ENCODE data around the gene CLMN. TPM values are rescaled to one million over a fixed set of nuclear protein-coding genes. Genes with fewer than 3 reads are reported as not detected.

Gene CLMN
- total and polyA plus RNA-seq, 2 donors (not counting 3 experiments of a cell fraction or from before 2014, with no cell fraction given), result 0.72 to 9.6 TPM

GRCh38 chr14:95144849-95145248 lies 174.9 kb downstream of the CLMN start:
- H4K20me1 ChIP-seq (replicated peaks; ENCODE audit: control insufficient read depth, extremely low read depth, insufficient read depth, low read length), result peaks cover 12% of the 10 kb centered on the region
- intact Hi-C loops (cut with micrococcal nuclease), result no loop called here
- H3K4me3 ChIP-seq (replicated peaks in 1 of 3; ENCODE audit: insufficient read depth in 1 of 3, low read depth in 1 of 3, low read length in 3 of 3), result no peak overlapping the region
- CTCF ChIA-PET, result no interaction called here
- BruUV-seq (replicated peaks), result no TSS peak
- H3K27me3 ChIP-seq (ENCODE audit: control insufficient read depth in 2 of 2, insufficient read depth in 2 of 2, low read length in 2 of 2), result no peaks in the 10 kb centered on the region
- no peak for FAIRE-seq
- no peak overlapping the region for H3K9ac ChIP-seq (replicated peaks; ENCODE audit: extremely low read depth, insufficient read depth, low read length)
- H3K36me3 ChIP-seq (ENCODE audit: control insufficient read depth in 2 of 2, extremely low read depth in 1 of 2, insufficient read depth in 2 of 2, low read length in 2 of 2), result no peaks in the 10 kb centered on the region
- peaks cover 94% of the 10 kb centered on the region for H3K79me2 ChIP-seq (ENCODE audit: control insufficient read depth, insufficient read depth, low read length)
- POLR2A ChIA-PET, result no interaction called here
- no peaks in the 10 kb centered on the region for H3K9me1 ChIP-seq (replicated peaks; ENCODE audit: control insufficient read depth, extremely low read depth, insufficient read depth, low read length)
- TF ChIP-seq MAX (IDR thresholded peaks at IDR 0.05; ENCODE audit: insufficient read depth, insufficient read length), result no peak
- no peak for TF ChIP-seq GATA2 (IDR thresholded peaks at IDR 0.05; ENCODE audit: insufficient read depth, insufficient read length, low read depth, low read length)
- TF ChIP-seq FOS (IDR thresholded peaks at IDR 0.05; ENCODE audit: borderline replicate concordance, insufficient read depth, low read length), result no peak
- no peak for TF ChIP-seq MYC (IDR thresholded peaks at IDR 0.05; ENCODE audit: low read depth, low read length)
- TF ChIP-seq EZH2 (IDR thresholded peaks at IDR 0.05; ENCODE audit: borderline replicate concordance, low read depth, low read length, severe bottlenecking), result no peak
- no peak for TF ChIP-seq CTCF (IDR thresholded peaks at IDR 0.05; ENCODE audit: extremely low read depth in 1 of 2, insufficient read depth in 1 of 2, low read depth in 1 of 2, low read length in 2 of 2)
- TF ChIP-seq POLR2AphosphoS5 (IDR thresholded peaks at IDR 0.05; ENCODE audit: insufficient read depth, low read depth, low read length), result no peak
- TF ChIP-seq JUN (IDR thresholded peaks at IDR 0.05; ENCODE audit: borderline replicate concordance, insufficient read depth, insufficient read length, low read depth), result no peak
- no peak for TF ChIP-seq POLR2A (IDR thresholded peaks at IDR 0.05; ENCODE audit: low read depth, low read length)
- no peak overlapping the region for H3K4me2 ChIP-seq (ENCODE audit: insufficient read depth, low read length)
- dilution Hi-C loops (cut with MboI; ENCODE audit: extremely low pct_ligation_motif_present, low sequenced_read_pairs), result no loop called here
- no peaks in the 10 kb centered on the region for H3K4me1 ChIP-seq (ENCODE audit: control insufficient read depth, extremely low read depth, insufficient read depth, low read length)
- DNase-seq (ENCODE audit: low read depth, low spot score), result no peak
- no peak overlapping the region for H3K27ac ChIP-seq (ENCODE audit: insufficient read depth, low read depth, low read length)
- no peaks in the 10 kb centered on the region for H3K9me3 ChIP-seq (replicated peaks; ENCODE audit: control insufficient read depth, insufficient read depth, low read length)
- H2AFZ ChIP-seq (ENCODE audit: low read depth, low read length), result no peak overlapping the region
